ENCODE data around the gene APOC3. TPM values are rescaled to one million over a fixed set of nuclear protein-coding genes. Genes with fewer than 3 reads are reported as not detected.

Gene APOC3
- total RNA-seq, 2 experiments from 2014 or later, result not detected

- intact Hi-C loops (cut with micrococcal nuclease), result no loop called here
- CTCF ChIA-PET, result interaction anchor here (0.7 to 1.1 kb wide), 2 partner anchors 23 to 322 kb away, joined by 4 read pairs; no protein-coding TSS in a partner anchor
- Mint-ChIP-seq H3K9me3 (no peaks in the 10 kb centered on the region), H3K27ac (no peak overlapping the region), H3K4me3 (no peak overlapping the region), H3K36me3 (ENCODE audit: low read depth) (peaks cover 40% of the 10 kb centered on the region), H3K4me1 (ENCODE audit: low read depth) (peaks cover 30% of the 10 kb centered on the region), H3K27me3 (ENCODE audit: low read depth) (no peaks in the 10 kb centered on the region)
- no peak for DNase-seq
Observed at GRCh38 chr11:116859175-116859574, 29.5 kb downstream of the APOC3 start.

- intact Hi-C loops (cut with micrococcal nuclease), result no loop called here
- Mint-ChIP-seq H3K27ac (no peak overlapping the region), H3K4me1 (ENCODE audit: low read depth) (peaks cover 21% of the 10 kb centered on the region), H3K27me3 (ENCODE audit: low read depth) (no peaks in the 10 kb centered on the region), H3K36me3 (ENCODE audit: low read depth) (peaks cover 31% of the 10 kb centered on the region), H3K4me3 (no peak overlapping the region), H3K9me3 (no peaks in the 10 kb centered on the region)
- DNase-seq, result no peak
- CTCF ChIA-PET, result interaction anchor here (0.6 kb wide), 1 partner anchor 118 kb away, joined by 3 read pairs; no protein-coding TSS in a partner anchor
Observed at GRCh38 chr11:116860303-116860702, 30.6 kb downstream of the APOC3 start.

GRCh38 chr11:116861539-116861938, 31.8 kb downstream of the APOC3 start:
- CTCF ChIA-PET, result interaction anchor here (1.5 kb wide), 1 partner anchor 19 kb away, joined by 4 read pairs; no protein-coding TSS in a partner anchor
- Mint-ChIP-seq H3K27me3 (ENCODE audit: low read depth) (no peaks in the 10 kb centered on the region), H3K4me3 (no peak overlapping the region), H3K9me3 (no peaks in the 10 kb centered on the region), H3K27ac (peak overlapping the region; percentile 19), H3K4me1 (ENCODE audit: low read depth) (peaks cover 9% of the 10 kb centered on the region), H3K36me3 (ENCODE audit: low read depth) (peaks cover 29% of the 10 kb centered on the region)
- intact Hi-C loops (cut with micrococcal nuclease), result no loop called here
- DNase-seq, result no peak

- DNase-seq, result no peak
- Mint-ChIP-seq H3K36me3 (ENCODE audit: low read depth) (peaks cover 33% of the 10 kb centered on the region), H3K9me3 (no peaks in the 10 kb centered on the region), H3K27me3 (ENCODE audit: low read depth) (no peaks in the 10 kb centered on the region), H3K27ac (no peak overlapping the region), H3K4me1 (ENCODE audit: low read depth) (peaks cover 3% of the 10 kb centered on the region), H3K4me3 (no peak overlapping the region)
- CTCF ChIA-PET, result interaction anchor here (0.6 to 1.5 kb wide), 3 partner anchors 9 to 71 kb away, joined by 3 to 4 read pairs (median 3); partner anchors contain the start of gene APOA5
- intact Hi-C loops (cut with micrococcal nuclease), result no loop called here
Observed at GRCh38 chr11:116862185-116862584, 32.5 kb downstream of the APOC3 start.

- H3K9me3 Mint-ChIP-seq, result no peaks in the 10 kb centered on the region
- H3K4me1 Mint-ChIP-seq (ENCODE audit: low read depth), result peaks cover 3% of the 10 kb centered on the region
- H3K27ac Mint-ChIP-seq, result no peak overlapping the region
- intact Hi-C loops (cut with micrococcal nuclease), result no loop called here
- H3K36me3 Mint-ChIP-seq (ENCODE audit: low read depth), result peaks cover 36% of the 10 kb centered on the region
- CTCF ChIA-PET, result interaction anchor here (0.5 to 1.3 kb wide), 7 partner anchors 8 to 255 kb away, joined by 3 to 6 read pairs (median 3); partner anchors contain the start of gene APOA5
- H3K27me3 Mint-ChIP-seq (ENCODE audit: low read depth), result no peaks in the 10 kb centered on the region
- DNase-seq, result no peak
- H3K4me3 Mint-ChIP-seq, result no peak overlapping the region
Observed at GRCh38 chr11:116862951-116863350, 33.2 kb downstream of the APOC3 start.

- no peak for DNase-seq
- Mint-ChIP-seq H3K36me3 (ENCODE audit: low read depth) (peaks cover 24% of the 10 kb centered on the region), H3K4me3 (no peak overlapping the region), H3K4me1 (ENCODE audit: low read depth) (peaks cover 3% of the 10 kb centered on the region), H3K27me3 (ENCODE audit: low read depth) (no peaks in the 10 kb centered on the region), H3K27ac (no peak overlapping the region), H3K9me3 (no peaks in the 10 kb centered on the region)
- CTCF ChIA-PET, result interaction anchor here (0.6 to 1.1 kb wide), 3 partner anchors 11 to 245 kb away, joined by 3 to 7 read pairs (median 3); no protein-coding TSS in a partner anchor
- intact Hi-C loops (cut with micrococcal nuclease), result no loop called here
Observed at GRCh38 chr11:116864531-116864930, 34.8 kb downstream of the APOC3 start.

- H3K27ac Mint-ChIP-seq, result no peak overlapping the region
- H3K4me1 Mint-ChIP-seq (ENCODE audit: low read depth), result peaks cover 3% of the 10 kb centered on the region
- H3K27me3 Mint-ChIP-seq (ENCODE audit: low read depth), result no peaks in the 10 kb centered on the region
- H3K9me3 Mint-ChIP-seq, result no peaks in the 10 kb centered on the region
- DNase-seq, result no peak
- CTCF ChIA-PET, result no interaction called here
- peaks cover 29% of the 10 kb centered on the region for H3K36me3 Mint-ChIP-seq (ENCODE audit: low read depth)
- intact Hi-C loops (cut with micrococcal nuclease), result no loop called here
- H3K4me3 Mint-ChIP-seq, result no peak overlapping the region
Observed at GRCh38 chr11:116865696-116866095, 36.0 kb downstream of the APOC3 start.

GRCh38 chr11:116866804-116867455, 37.2 kb downstream of the APOC3 start:
- Mint-ChIP-seq H3K9me3 (no peaks in the 10 kb centered on the region), H3K4me1 (ENCODE audit: low read depth) (no peaks in the 10 kb centered on the region), H3K27ac (no peak overlapping the region), H3K27me3 (ENCODE audit: low read depth) (no peaks in the 10 kb centered on the region), H3K36me3 (ENCODE audit: low read depth) (peaks cover 27% of the 10 kb centered on the region), H3K4me3 (no peak overlapping the region)
- intact Hi-C loops (cut with micrococcal nuclease), result no loop called here
- CTCF ChIA-PET, result interaction anchor here (0.6 to 1.3 kb wide), 3 partner anchors 12 to 267 kb away, joined by 3 to 4 read pairs (median 4); no protein-coding TSS in a partner anchor
- no peak for DNase-seq

- DNase-seq, result no peak
- H3K36me3 Mint-ChIP-seq (ENCODE audit: low read depth), result peaks cover 26% of the 10 kb centered on the region
- H3K4me1 Mint-ChIP-seq (ENCODE audit: low read depth), result no peaks in the 10 kb centered on the region
- H3K27me3 Mint-ChIP-seq (ENCODE audit: low read depth), result no peaks in the 10 kb centered on the region
- CTCF ChIA-PET, result interaction anchor here (0.6 to 1.3 kb wide), 3 partner anchors 11 to 266 kb away, joined by 3 to 4 read pairs (median 4); no protein-coding TSS in a partner anchor
- H3K4me3 Mint-ChIP-seq, result no peak overlapping the region
- H3K27ac Mint-ChIP-seq, result no peak overlapping the region
- intact Hi-C loops (cut with micrococcal nuclease), result no loop called here
- H3K9me3 Mint-ChIP-seq, result no peaks in the 10 kb centered on the region
Observed at GRCh38 chr11:116867619-116868018, 37.9 kb downstream of the APOC3 start.

GRCh38 chr11:116868066-116868465, 38.4 kb downstream of the APOC3 start:
- intact Hi-C loops (cut with micrococcal nuclease), result no loop called here
- Mint-ChIP-seq H3K4me1 (ENCODE audit: low read depth) (no peaks in the 10 kb centered on the region), H3K27ac (no peak overlapping the region), H3K36me3 (ENCODE audit: low read depth) (peaks cover 31% of the 10 kb centered on the region), H3K9me3 (no peaks in the 10 kb centered on the region), H3K4me3 (no peak overlapping the region), H3K27me3 (ENCODE audit: low read depth) (no peaks in the 10 kb centered on the region)
- no peak for DNase-seq
- CTCF ChIA-PET, result interaction anchor here (1.2 to 1.3 kb wide), 2 partner anchors 238 to 266 kb away, joined by 3 to 4 read pairs; no protein-coding TSS in a partner anchor

GRCh38 chr11:116869610-116870009, 39.9 kb downstream of the APOC3 start:
- intact Hi-C loops (cut with micrococcal nuclease), result no loop called here
- Mint-ChIP-seq H3K36me3 (ENCODE audit: low read depth) (peaks cover 35% of the 10 kb centered on the region), H3K9me3 (no peaks in the 10 kb centered on the region), H3K4me3 (no peak overlapping the region), H3K27ac (no peak overlapping the region), H3K4me1 (ENCODE audit: low read depth) (no peaks in the 10 kb centered on the region), H3K27me3 (ENCODE audit: low read depth) (no peaks in the 10 kb centered on the region)
- CTCF ChIA-PET, result interaction anchor here (0.7 kb wide), 1 partner anchor 155 kb away, joined by 4 read pairs; no protein-coding TSS in a partner anchor
- DNase-seq, result no peak

GRCh38 chr11:116870054-116870453, 40.3 kb downstream of the APOC3 start:
- Mint-ChIP-seq H3K27ac (no peak overlapping the region), H3K4me3 (no peak overlapping the region), H3K4me1 (ENCODE audit: low read depth) (no peaks in the 10 kb centered on the region), H3K9me3 (no peaks in the 10 kb centered on the region), H3K36me3 (ENCODE audit: low read depth) (peaks cover 37% of the 10 kb centered on the region), H3K27me3 (ENCODE audit: low read depth) (no peaks in the 10 kb centered on the region)
- intact Hi-C loops (cut with micrococcal nuclease), result no loop called here
- CTCF ChIA-PET, result no interaction called here
- DNase-seq, result no peak

GRCh38 chr11:116871248-116871647, 41.5 kb downstream of the APOC3 start:
- Mint-ChIP-seq H3K4me1 (ENCODE audit: low read depth) (no peaks in the 10 kb centered on the region), H3K36me3 (ENCODE audit: low read depth) (peaks cover 39% of the 10 kb centered on the region), H3K27me3 (ENCODE audit: low read depth) (no peaks in the 10 kb centered on the region), H3K9me3 (no peaks in the 10 kb centered on the region), H3K27ac (no peak overlapping the region), H3K4me3 (no peak overlapping the region)
- intact Hi-C loops (cut with micrococcal nuclease), result no loop called here
- CTCF ChIA-PET, result interaction anchor here (0.6 to 2.0 kb wide), 2 partner anchors 9 to 35 kb away, joined by 3 to 5 read pairs; no protein-coding TSS in a partner anchor
- DNase-seq, result no peak
